Osteocyte (in vitro differentiated cells): ENCODE results near the gene SERPINB3. TPM values are rescaled to one million over a fixed set of nuclear protein-coding genes. Genes with fewer than 3 reads are reported as not detected.

Experiments
- DNase-seq: peaks from one replicate; pipeline ENCODE4 v3.0.0; 2021; ENCODE audit warnings: mixed read lengths; ENCODE audit not compliant: unreplicated experiment; ENCODE audit errors: extremely low spot score
- H3K27ac Mint-ChIP-seq: one replicate; pipeline ENCODE4 v1.8.0; 2021; ENCODE audit warnings: mild to moderate bottlenecking, mixed read lengths; ENCODE audit not compliant: unreplicated experiment
- H3K27me3 Mint-ChIP-seq: one replicate; pipeline ENCODE4 v1.8.0; 2021; ENCODE audit warnings: mixed read lengths; ENCODE audit not compliant: unreplicated experiment
- H3K36me3 Mint-ChIP-seq: one replicate; pipeline ENCODE4 v1.8.0; 2021; ENCODE audit warnings: mixed read lengths; ENCODE audit not compliant: unreplicated experiment
- H3K4me1 Mint-ChIP-seq: one replicate; pipeline ENCODE4 v1.8.0; 2021; ENCODE audit warnings: mixed read lengths; ENCODE audit not compliant: unreplicated experiment
- H3K4me3 Mint-ChIP-seq: one replicate; pipeline ENCODE4 v1.8.0; 2021; ENCODE audit warnings: mild to moderate bottlenecking, moderate library complexity, mixed read lengths; ENCODE audit not compliant: unreplicated experiment
- H3K9me3 Mint-ChIP-seq: one replicate; pipeline ENCODE4 v1.8.0; 2021; ENCODE audit warnings: mixed read lengths; ENCODE audit not compliant: unreplicated experiment
- total RNA-seq: library from RNA; stranded (reverse); gene quantifications from 2 replicates; pipeline ENCODE4 v1.2.1, GENCODE V29; 2021
- TF ChIP-seq, protein P1 (sequence below): fragments of 200-600 bp; sonication (generic); IDR thresholded peaks from 2 replicates; pipeline ENCODE4 v1.5.0; 2021; ENCODE audit warnings: antibody characterized with exemption, mild to moderate bottlenecking, moderate library complexity

SERPINB3 gene
- total RNA-seq, 1 donor from 2014 or later, result not detected

GRCh38 chr18:63626431-63626830 is 35.3 kb downstream of the SERPINB3 start:
- H3K27ac Mint-ChIP-seq, result no peak overlapping the region
- H3K27me3 Mint-ChIP-seq, result no peaks in the 10 kb centered on the region
- H3K36me3 Mint-ChIP-seq, result no peaks in the 10 kb centered on the region
- peaks cover 38% of the 10 kb centered on the region for H3K9me3 Mint-ChIP-seq
- H3K4me1 Mint-ChIP-seq, result no peaks in the 10 kb centered on the region
- DNase-seq, result no peak
- TF ChIP-seq, protein P1, sequence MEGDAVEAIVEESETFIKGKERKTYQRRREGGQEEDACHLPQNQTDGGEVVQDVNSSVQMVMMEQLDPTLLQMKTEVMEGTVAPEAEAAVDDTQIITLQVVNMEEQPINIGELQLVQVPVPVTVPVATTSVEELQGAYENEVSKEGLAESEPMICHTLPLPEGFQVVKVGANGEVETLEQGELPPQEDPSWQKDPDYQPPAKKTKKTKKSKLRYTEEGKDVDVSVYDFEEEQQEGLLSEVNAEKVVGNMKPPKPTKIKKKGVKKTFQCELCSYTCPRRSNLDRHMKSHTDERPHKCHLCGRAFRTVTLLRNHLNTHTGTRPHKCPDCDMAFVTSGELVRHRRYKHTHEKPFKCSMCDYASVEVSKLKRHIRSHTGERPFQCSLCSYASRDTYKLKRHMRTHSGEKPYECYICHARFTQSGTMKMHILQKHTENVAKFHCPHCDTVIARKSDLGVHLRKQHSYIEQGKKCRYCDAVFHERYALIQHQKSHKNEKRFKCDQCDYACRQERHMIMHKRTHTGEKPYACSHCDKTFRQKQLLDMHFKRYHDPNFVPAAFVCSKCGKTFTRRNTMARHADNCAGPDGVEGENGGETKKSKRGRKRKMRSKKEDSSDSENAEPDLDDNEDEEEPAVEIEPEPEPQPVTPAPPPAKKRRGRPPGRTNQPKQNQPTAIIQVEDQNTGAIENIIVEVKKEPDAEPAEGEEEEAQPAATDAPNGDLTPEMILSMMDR, result no peak
- H3K4me3 Mint-ChIP-seq, result no peak overlapping the region

- H3K27ac Mint-ChIP-seq, result no peak overlapping the region
- TF ChIP-seq, protein P1, result no peak
- DNase-seq, result no peak
- no peaks in the 10 kb centered on the region for H3K27me3 Mint-ChIP-seq
- H3K4me3 Mint-ChIP-seq, result no peak overlapping the region
- peaks cover 40% of the 10 kb centered on the region for H3K9me3 Mint-ChIP-seq
- H3K4me1 Mint-ChIP-seq, result no peaks in the 10 kb centered on the region
- H3K36me3 Mint-ChIP-seq, result no peaks in the 10 kb centered on the region
Observed at GRCh38 chr18:63624863-63625262, 36.8 kb downstream of the SERPINB3 start.

DNA sequence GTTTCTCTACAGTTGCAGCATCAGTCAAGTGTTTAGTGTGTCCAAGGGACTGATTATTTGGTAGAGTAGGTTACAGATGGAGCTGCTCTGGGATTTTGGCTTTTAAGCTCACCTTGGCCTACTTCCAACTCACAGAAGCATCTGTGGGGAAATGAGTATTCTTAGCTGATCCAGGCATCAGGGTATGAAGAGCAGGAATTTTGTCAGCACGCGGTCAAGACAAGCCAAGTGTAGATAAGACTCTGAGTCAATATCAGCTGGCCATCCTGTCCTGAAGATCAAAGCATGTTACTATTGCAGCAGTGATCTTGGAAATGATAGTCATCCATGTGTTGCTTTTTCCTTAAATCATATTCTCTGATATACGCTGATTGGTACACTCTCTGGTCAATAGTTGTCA is 42.0 kb downstream of the SERPINB3 start:
- peaks cover 3% of the 10 kb centered on the region for H3K27me3 Mint-ChIP-seq
- TF ChIP-seq, protein P1, result no peak
- H3K4me1 Mint-ChIP-seq, result no peaks in the 10 kb centered on the region
- no peak for DNase-seq
- H3K9me3 Mint-ChIP-seq, result peaks cover 17% of the 10 kb centered on the region
- no peak overlapping the region for H3K27ac Mint-ChIP-seq
- no peak overlapping the region for H3K4me3 Mint-ChIP-seq
- no peaks in the 10 kb centered on the region for H3K36me3 Mint-ChIP-seq

- DNase-seq, result no peak
- Mint-ChIP-seq H3K27ac (no peak overlapping the region), H3K36me3 (no peaks in the 10 kb centered on the region), H3K4me1 (no peaks in the 10 kb centered on the region), H3K4me3 (no peak overlapping the region), H3K27me3 (peaks cover 10% of the 10 kb centered on the region), H3K9me3 (peaks cover 7% of the 10 kb centered on the region)
- TF ChIP-seq, protein P1, result no peak
Observed at GRCh38 chr18:63617915-63618234, 43.8 kb downstream of the SERPINB3 start.

GRCh38 chr18:63617049-63617914 is 44.4 kb downstream of the SERPINB3 start:
- Mint-ChIP-seq H3K36me3 (no peaks in the 10 kb centered on the region), H3K9me3 (peaks cover 7% of the 10 kb centered on the region), H3K27ac (no peak overlapping the region), H3K4me3 (no peak overlapping the region), H3K4me1 (no peaks in the 10 kb centered on the region), H3K27me3 (peaks cover 13% of the 10 kb centered on the region)
- TF ChIP-seq, protein P1, result no peak
- DNase-seq, result no peak
